CD1c-positive myeloid dendritic cell (primary cell): Measurements from ENCODE around the gene MFRP.
A peak's percentile ranks its signal among the peaks of the same experiment; 100 is the strongest.

Experiments
- DNase-seq: peaks from one replicate; pipeline ENCODE4 v3.0.0-alpha.2; 2016; ENCODE audit errors: extremely low spot score

Gene MFRP

GRCh38 chr11:119318240-119319135 lies 28.0 kb downstream of the MFRP start:
- peak; percentile 50 for DNase-seq

DNA sequence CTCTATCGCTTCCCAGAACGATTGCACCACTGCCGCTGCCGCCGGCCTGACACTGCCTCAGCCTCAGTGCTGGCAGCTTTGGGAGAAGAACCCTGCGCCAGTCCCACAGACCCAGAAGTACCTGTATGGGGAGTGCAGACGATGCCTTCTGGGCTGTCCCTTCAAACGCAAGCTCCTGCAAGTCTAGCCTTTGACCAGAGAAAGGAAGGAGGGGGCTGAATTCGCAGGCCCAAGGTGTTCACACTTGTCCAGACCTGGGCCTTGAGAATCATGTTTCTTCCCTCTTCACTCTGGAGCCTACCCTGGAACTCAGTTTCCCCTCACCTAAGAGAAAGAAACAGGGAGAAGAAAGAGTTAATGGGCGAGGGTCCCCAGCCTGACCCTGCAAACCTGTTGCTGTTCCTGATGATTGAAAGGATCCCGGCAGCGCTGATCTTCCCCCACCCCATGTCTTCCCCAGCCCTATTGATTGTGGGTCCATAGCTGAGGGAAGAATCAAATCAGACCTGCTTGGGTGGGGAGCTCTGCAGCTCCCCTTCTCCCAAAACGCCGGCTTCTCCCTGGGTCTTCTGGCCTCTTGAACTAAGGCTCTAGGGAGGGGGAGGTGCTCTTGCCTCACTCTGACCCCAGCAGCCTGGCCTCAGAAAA lies 28.8 kb downstream of the MFRP start:
- DNase-seq = no peak

DNA sequence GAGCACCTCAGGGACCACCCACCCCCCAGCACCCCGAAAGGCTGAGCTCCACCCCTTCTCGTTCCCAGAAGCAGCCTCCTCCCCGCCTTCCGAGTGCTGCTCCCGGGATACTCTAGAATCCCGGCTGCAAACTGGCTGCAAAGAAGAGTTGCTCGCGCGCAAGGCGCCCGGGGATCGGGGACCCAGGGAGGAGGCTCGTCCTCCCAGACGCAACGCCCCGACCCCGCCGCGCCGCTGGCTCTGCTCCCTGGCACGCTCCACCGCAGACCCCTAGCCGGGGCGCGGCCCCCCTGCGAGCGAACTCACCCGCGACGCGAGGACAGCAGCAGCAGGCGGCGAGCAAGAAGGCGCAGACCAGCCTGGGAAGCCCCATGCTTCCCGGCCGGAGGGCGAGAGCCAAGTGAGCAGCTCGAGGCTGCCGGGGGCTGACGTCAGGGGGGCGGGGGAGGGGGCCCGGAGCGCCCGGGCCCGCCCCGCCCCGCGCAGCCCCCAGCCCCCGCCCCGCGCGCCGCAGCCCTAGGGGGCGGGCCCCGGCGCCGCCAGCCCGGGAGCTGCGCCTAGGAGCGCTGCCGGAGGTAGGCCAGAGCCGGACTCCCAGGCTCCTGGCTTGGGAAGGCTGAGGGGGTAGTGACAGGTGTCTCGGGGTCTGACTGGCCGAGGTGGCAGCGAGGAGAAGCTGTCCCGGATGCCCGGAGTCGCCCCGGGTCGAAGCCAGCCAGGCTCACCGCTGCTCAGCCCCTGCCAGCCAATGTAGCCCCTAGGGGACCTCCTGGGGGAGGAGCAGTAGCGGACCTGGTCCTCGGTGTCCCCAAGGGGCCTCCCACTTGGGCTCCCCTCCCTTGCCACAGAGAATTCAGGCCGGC lies 29.5 kb downstream of the MFRP start, which contains the start of gene MCAM:
MCAM (minus strand) TSS at position 402 of the 863 bp plus-strand sequence; CDS start at position 373, 29 bp downstream.
- DNase-seq = no peak

DNA sequence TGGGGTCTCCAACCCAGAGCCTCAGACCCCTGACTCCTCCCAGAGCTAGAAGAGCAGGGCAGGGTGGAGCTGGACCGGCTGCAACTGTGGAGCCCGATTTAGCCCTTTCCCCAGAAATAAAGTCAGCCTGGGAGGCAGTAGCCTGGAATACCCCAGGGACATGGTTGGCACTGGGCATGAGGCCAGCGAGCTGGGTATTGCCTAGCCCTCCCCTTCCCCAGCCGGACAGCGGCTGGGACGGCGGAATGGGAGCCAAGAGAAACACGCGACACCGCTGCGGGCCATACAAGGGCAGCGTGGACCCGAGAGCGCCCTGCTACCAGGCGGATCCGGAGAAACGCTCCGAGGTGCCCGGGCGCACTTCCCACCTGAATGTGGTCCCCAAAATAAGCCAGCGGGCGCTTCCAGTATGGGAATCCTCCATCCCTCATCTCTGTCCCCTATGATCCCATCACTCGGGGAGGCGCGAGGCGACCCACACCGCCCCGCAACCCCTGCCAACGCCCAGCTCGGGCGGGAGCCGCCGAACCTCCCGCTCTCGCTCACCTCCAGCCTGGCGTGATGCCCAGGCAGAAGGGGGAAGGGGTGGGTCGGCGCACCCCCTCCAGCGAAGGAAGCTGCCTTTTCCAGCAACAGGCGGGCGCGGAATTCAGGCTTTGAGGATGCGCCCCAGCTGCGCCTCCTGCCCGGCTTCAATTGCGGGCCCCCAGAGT lies 30.3 kb downstream of the MFRP start:
- no peak for DNase-seq

- DNase-seq = peak; percentile 41
Measured at GRCh38 chr11:119315131-119316015, 31.1 kb downstream of the MFRP start.

DNA sequence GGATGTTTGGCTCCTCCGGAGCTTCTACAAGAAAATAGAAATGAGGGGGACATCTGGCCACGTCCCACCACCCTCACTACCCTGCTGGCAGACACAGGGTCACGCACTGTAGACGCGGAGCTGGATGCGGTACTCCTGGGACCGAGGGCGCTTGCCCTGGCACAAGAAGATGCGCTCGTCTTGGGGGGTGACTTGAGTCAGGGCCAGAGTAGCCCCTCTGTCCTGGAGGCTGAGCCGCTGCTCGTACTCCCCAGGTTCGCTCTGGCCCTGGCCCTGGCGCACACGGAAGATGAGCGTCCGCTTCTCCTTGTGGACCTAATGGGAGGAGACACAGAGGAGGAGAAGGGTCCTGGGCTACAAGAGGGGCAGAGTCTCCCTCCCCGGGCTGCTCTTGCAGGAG lies 31.8 kb downstream of the MFRP start:
- no peak for DNase-seq

DNA sequence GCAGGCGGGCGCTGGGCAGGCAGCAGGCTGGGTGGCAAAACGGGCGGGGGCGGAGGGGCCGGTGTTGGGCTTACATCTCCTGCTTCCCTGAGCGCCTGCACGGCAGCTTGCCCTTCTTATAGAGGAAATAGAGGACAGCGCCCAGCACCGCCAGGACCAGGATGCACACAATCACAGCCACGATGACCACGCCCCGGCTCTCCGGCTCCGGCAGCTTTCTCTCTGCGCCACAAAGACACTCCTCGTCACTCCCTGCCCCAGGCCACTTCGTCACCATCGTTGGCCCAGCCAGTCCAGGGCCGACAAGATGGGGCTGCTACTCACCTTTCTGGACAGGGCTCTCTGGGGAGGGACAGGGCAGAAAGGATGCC lies 35.8 kb downstream of the MFRP start:
- no peak for DNase-seq

DNA sequence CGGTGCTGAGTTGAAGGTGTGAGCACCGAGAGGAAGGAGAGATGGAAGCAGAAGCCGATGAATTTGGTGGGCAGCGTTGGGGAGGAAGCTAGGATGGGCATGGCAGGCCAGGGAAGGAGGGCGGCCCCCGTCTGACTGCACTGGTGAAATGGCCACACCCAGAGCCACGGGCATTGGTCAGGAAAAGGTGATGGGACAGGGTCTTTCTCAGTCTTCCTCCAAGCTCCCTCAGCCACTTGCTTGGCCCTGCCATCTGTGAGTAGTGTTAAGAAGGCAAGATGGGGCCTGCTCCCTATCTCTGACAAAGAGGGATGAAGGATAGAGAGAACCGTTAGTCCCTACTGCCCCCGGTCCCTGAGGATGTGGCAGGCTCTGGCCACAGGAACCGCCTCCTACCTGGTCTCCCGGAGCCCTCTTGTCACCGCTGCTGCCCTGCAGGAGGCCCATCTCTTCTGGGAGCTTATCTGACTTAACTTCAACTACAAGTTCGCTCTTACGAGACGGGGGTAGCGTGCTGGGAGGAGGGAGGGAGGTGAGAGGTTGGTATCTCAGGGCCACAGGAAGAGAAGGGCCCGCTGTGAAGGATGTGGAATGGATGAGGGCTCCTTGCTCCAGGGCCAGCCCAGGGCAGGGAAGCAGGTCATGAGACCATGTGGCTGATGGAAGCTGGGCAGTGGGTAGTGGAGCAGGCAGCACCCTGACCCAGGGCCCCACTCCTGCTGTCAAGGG lies 36.4 kb downstream of the MFRP start:
- no peak for DNase-seq

DNA sequence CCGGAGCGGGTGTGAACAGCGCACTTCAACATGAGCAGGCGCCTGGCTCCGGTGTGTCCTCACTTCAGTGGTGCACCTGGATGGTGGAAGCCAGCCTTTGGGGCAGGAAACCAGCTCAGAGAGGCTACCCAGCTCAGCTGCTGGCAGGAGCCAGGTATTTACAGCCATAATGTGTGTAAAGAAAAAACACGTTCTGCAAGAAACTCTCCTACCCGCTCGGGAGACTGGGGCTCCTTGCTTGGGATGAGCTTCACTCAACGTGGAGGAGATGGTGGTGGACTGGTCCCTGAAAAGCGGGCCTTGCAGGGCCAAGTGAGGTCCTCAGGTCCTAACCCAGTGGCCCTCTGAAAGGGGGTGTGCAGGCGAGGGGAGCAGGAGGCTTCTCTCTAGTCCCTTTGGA lies 37.1 kb downstream of the MFRP start:
- no peak for DNase-seq

DNA sequence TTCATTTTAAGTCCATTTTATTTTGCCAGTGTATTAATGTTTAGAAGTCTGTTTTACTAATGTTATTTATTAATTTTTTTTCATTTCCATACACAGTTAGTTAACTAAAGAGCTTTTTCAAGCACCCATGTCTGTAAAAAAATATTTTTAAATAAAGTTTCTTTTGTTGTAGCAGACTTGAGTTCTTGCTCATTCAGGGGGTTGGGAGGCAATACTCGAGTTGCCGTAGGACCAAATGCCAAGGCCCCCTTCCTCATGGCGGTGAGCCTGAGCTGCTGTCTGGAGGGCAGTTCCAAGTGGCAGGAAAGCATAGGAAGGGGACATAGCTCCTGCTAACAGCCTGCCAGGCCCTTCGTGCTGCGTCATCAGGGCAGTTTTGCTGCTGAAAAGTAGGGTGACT lies 38.5 kb downstream of the MFRP start:
- no peak for DNase-seq

GRCh38 chr11:119307219-119307618 lies 39.3 kb downstream of the MFRP start:
- DNase-seq = no peak

DNA sequence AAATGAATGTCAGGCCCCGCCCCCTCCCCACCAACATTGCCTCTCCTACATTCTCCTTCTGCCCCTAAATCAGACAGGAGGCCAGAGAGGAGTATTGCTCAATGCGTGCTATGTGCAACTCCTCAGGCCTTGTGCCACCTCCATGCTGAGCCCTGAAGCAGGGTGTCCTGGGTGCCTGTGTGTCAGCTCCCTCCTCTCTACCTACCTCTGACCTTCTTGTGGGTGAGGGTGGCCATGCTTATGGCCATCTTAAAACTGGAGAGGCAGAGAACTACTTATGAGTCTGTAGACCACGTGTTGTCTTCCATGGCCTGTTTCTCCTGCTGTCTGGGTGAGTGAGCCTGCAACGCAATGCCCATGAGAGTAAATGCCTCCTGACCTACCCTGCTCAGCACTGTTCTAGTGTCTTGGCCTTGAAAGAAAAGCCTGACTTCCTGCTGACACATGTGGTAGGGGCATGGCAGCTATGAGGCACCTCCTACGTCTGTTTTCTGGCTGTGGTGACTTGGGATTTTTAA lies 40.1 kb downstream of the MFRP start:
- DNase-seq = no peak

DNA sequence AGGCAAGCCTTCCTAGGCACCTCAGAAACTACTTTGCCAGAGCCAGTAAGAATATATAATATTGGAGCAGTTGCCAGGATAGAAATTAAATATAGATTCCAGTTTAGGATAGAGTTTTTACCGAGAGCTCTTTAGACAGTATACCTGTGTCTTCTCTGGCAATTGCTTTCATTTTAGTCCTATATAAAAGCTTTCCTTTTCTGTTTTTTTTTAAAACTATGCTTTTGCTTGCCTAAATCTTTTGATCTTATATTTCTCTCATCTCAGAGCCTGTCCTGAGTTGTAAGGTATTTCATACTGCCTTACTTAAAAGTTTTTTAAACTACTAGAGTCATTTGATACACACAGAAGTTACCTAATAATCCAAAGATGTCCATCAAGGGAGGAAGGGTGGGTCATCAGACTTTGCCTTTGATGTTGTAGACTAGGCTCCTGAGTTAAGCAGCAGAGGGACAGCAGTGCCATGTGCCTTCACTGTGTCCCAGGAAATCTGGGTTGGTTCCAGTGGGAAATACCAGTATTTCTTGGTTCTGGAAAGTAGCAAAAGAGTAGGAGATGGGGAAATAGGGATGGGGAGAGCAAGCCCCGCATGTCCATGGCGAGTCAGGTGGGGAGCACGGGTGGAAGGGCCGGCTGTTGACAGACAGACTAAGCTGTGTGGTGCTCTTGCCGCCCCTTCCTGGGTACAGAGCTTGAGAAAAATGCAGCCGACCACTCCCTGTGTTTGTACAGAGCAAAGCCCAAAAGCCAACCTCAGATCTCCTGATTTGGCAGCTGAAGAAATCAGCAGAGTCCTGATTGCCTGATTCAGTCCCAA lies 40.7 kb downstream of the MFRP start:
- DNase-seq = no peak

DNA sequence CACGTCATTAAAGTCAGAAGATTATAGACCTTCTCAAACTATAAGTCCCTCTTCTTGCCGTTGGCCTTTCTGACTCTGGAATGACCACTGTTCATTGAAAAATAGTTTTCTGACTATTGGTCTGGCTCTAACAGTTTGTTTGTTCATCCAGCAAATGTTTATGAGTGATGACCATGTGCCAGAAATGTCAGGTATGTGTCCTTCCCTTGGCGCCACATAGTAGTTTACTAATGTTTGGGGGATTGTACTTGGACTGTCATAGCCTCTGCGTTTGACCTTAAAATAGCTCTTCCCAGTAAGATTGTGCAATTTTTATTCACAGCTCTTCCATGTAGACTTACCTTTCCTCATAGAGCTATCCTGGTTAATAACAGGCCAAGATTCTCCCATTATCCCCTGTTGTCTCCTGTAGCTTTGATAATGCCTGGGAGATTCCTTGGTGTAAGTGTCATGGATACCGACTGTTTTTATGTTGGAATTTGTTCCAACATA lies 43.2 kb downstream of the MFRP start:
- DNase-seq = no peak

GRCh38 chr11:119300198-119300964 lies 46.1 kb downstream of the MFRP start:
- no peak for DNase-seq

GRCh38 chr11:119299416-119299815 lies 47.1 kb downstream of the MFRP start:
- DNase-seq = no peak

DNA sequence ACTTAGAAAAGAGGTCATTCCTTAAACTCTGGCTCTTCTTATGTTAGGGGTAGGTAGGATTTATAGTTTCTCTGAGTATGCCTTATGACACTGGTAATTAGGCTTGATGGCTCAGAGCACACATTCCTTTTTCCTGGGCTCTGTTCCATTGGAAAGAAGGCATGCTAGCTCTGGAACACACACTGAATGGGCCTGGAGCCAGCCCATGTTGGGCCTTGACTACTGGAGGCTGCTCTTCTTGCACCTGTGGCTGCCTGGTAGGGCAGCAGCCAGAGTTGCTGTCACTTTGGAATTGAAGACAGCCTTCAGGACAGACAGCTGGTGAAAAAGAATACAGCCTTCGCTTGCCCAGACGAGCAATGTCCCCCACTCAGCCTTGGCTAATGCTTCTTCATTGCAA lies 47.8 kb downstream of the MFRP start:
- DNase-seq = no peak

GRCh38 chr11:119297938-119298337 lies 48.6 kb downstream of the MFRP start:
- no peak for DNase-seq
